HuH-7 (cell line): ENCODE data around the gene KIF23.

Experiments used
- DNase-seq: peaks from one replicate; pipeline ENCODE4 v3.0.0; 2011; ENCODE audit warnings: low spot score

The KIF23 gene

GRCh38 chr15:69466733-69467132, 52.6 kb downstream of the KIF23 start:
- DNase-seq, result no peak

GRCh38 chr15:69467636-69468035, 53.5 kb downstream of the KIF23 start:
- DNase-seq, result no peak

- no peak for DNase-seq
Measured at GRCh38 chr15:69468241-69469121, 54.3 kb downstream of the KIF23 start.

- no peak for DNase-seq
Measured at GRCh38 chr15:69469467-69470201, 55.5 kb downstream of the KIF23 start.

- DNase-seq, result no peak
Measured at GRCh38 chr15:69472046-69472445, 57.9 kb downstream of the KIF23 start.

GRCh38 chr15:69472562-69472961, 58.4 kb downstream of the KIF23 start:
- DNase-seq, result no peak

- DNase-seq, result no peak
Measured at GRCh38 chr15:69474291-69474690, 60.1 kb downstream of the KIF23 start.

GRCh38 chr15:69474846-69475455, 60.8 kb downstream of the KIF23 start:
- no peak for DNase-seq

GRCh38 chr15:69475769-69476358, 61.7 kb downstream of the KIF23 start:
- peak; percentile 89 for DNase-seq

GRCh38 chr15:69476704-69477473, 62.7 kb downstream of the KIF23 start:
- DNase-seq, result no peak

- peak; percentile 89 for DNase-seq
Measured at GRCh38 chr15:69478259-69478781, 64.2 kb downstream of the KIF23 start.

- no peak for DNase-seq
Measured at GRCh38 chr15:69479081-69479480, 64.9 kb downstream of the KIF23 start.

GRCh38 chr15:69479971-69480370, 65.8 kb downstream of the KIF23 start:
- no peak for DNase-seq

- no peak for DNase-seq
Measured at GRCh38 chr15:69480932-69481331, 66.8 kb downstream of the KIF23 start.

GRCh38 chr15:69482686-69483256, 68.6 kb downstream of the KIF23 start:
- no peak for DNase-seq

- DNase-seq, result no peak
Measured at GRCh38 chr15:69484837-69485236, 70.7 kb downstream of the KIF23 start.

GRCh38 chr15:69486481-69487110, 72.4 kb downstream of the KIF23 start:
- DNase-seq, result no peak

GRCh38 chr15:69489073-69489571, 75.0 kb downstream of the KIF23 start:
- DNase-seq, result no peak

- DNase-seq, result no peak
Measured at GRCh38 chr15:69490356-69491037, 76.3 kb downstream of the KIF23 start.

- no peak for DNase-seq
Measured at GRCh38 chr15:69491038-69491505, 76.9 kb downstream of the KIF23 start.
